HFF-Myc (cell line): ENCODE data around the gene BACH2.

Experiments
- DNase-seq: peaks from one replicate; pipeline ENCODE4 v3.0.0-alpha.2; 2011; ENCODE audit warnings: low read depth; ENCODE audit errors: extremely low read depth
- H3K4me3 ChIP-seq: replicated peaks from 2 replicates; pipeline ENCODE4 v1.5.1; 2011; ENCODE audit warnings: low read depth, mild to moderate bottlenecking, control low read depth, low read length
- CTCF ChIP-seq: IDR thresholded peaks from 2 replicates; pipeline ENCODE4 v1.5.1; 2012; ENCODE audit warnings: mild to moderate bottlenecking, low read depth, low read length, control low read depth; ENCODE audit errors: missing control alignments

Gene BACH2

GRCh38 chr6:89950879-89951391 lies 345.7 kb downstream of the BACH2 start:
- no peak overlapping the region for H3K4me3 ChIP-seq
- no peak for DNase-seq
- TF ChIP-seq CTCF, result no peak

GRCh38 chr6:89950446-89950845 lies 346.2 kb downstream of the BACH2 start:
- DNase-seq, result no peak
- H3K4me3 ChIP-seq, result no peak overlapping the region
- no peak for TF ChIP-seq CTCF

- no peak overlapping the region for H3K4me3 ChIP-seq
- DNase-seq, result no peak
Observed at GRCh38 chr6:89948876-89949275, 347.8 kb downstream of the BACH2 start.

GRCh38 chr6:89944826-89945407 lies 351.7 kb downstream of the BACH2 start:
- no peak overlapping the region for H3K4me3 ChIP-seq
- peak; percentile 41 for TF ChIP-seq CTCF
- DNase-seq, result no peak

More at GRCh38 chr6:89948876-89949275, 347.8 kb downstream of the BACH2 start:
- TF ChIP-seq CTCF, result no peak

- DNase-seq, result no peak
- no peak for TF ChIP-seq CTCF
- no peak overlapping the region for H3K4me3 ChIP-seq
Observed at GRCh38 chr6:89944181-89944755, 352.4 kb downstream of the BACH2 start.

GRCh38 chr6:89942601-89943000 lies 354.0 kb downstream of the BACH2 start:
- no peak for TF ChIP-seq CTCF
- no peak overlapping the region for H3K4me3 ChIP-seq
- no peak for DNase-seq
